ENCODE measurements around the gene MNT. TPM values are rescaled to one million over a fixed set of nuclear protein-coding genes. Genes with fewer than 3 reads are reported as not detected.

Gene MNT
- polyA plus RNA-seq, 2 of the 4 experiments (the other 2 are of a cell fraction), result 4.5 to 25.9 TPM

GRCh38 chr17:2392252-2393173 lies 8.3 kb downstream of the MNT start (continued):
- no peak for TF ChIP-seq CTCF (IDR thresholded peaks at IDR 0.05)
- TF ChIP-seq ZSCAN20 (CRISPR knock-in tag; IDR thresholded peaks at IDR 0.05), result no peak
- TF ChIP-seq, protein P1, sequence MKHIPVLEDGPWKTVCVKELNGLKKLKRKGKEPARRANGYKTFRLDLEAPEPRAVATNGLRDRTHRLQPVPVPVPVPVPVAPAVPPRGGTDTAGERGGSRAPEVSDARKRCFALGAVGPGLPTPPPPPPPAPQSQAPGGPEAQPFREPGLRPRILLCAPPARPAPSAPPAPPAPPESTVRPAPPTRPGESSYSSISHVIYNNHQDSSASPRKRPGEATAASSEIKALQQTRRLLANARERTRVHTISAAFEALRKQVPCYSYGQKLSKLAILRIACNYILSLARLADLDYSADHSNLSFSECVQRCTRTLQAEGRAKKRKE (CRISPR knock-in tag; IDR thresholded peaks at IDR 0.05; ENCODE audit: low read depth), result 0 out of 2 replicates have a peak, but pooled peaks have one; percentile 20
- TF ChIP-seq POLR2AphosphoS2 (conservative IDR thresholded peaks at IDR 0.05; ENCODE audit: low read length), result peak; percentile 77; the same call in 1 of the 2 replicates
- TF ChIP-seq ZC3H11A (IDR thresholded peaks at IDR 0.05), result no peak
- TF ChIP-seq RARB (CRISPR knock-in tag; IDR thresholded peaks at IDR 0.05), result no peak
- no peak for TF ChIP-seq FOSL2 (IDR thresholded peaks at IDR 0.05)
- no peak for TF ChIP-seq FOSL2 (CRISPR knock-in tag; IDR thresholded peaks at IDR 0.05)
- TF ChIP-seq EHMT2 (IDR thresholded peaks at IDR 0.05; ENCODE audit: low read depth), result no peak
- TF ChIP-seq CHD2 (IDR thresholded peaks at IDR 0.05; ENCODE audit: low read length, partially characterized antibody), result peak; percentile 52
- peak; percentile 60 for TF ChIP-seq GATA3 (IDR thresholded peaks at IDR 0.05; ENCODE audit: borderline replicate concordance)
- no peak for TF ChIP-seq PHF8 (IDR thresholded peaks at IDR 0.05; ENCODE audit: borderline replicate concordance, low read depth)
- no peak for TF ChIP-seq ESRRA (IDR thresholded peaks at IDR 0.05; ENCODE audit: borderline replicate concordance, low read length)
- no peak for TF ChIP-seq HEYL (CRISPR knock-in tag; IDR thresholded peaks at IDR 0.05)
- TF ChIP-seq PBX3 (IDR thresholded peaks at IDR 0.05), result no peak; the same call in 1 of the 2 replicates
- no peak for TF ChIP-seq RCOR1 (IDR thresholded peaks at IDR 0.05; ENCODE audit: low read depth, low read length)
- TF ChIP-seq, protein P2, sequence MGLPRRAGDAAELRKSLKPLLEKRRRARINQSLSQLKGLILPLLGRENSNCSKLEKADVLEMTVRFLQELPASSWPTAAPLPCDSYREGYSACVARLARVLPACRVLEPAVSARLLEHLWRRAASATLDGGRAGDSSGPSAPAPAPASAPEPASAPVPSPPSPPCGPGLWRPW (IDR thresholded peaks at IDR 0.05), result no peak
- TF ChIP-seq MYC (IDR thresholded peaks at IDR 0.05; ENCODE audit: borderline replicate concordance, low read length), result peak; percentile 87; the same call in 1 of the 2 replicates
- no peak for TF ChIP-seq KDM1A (IDR thresholded peaks at IDR 0.05; ENCODE audit: low read depth)
- peak; percentile 38 for TF ChIP-seq POLR2A (IDR thresholded peaks at IDR 0.05; ENCODE audit: low read length)
- TF ChIP-seq, protein P3, sequence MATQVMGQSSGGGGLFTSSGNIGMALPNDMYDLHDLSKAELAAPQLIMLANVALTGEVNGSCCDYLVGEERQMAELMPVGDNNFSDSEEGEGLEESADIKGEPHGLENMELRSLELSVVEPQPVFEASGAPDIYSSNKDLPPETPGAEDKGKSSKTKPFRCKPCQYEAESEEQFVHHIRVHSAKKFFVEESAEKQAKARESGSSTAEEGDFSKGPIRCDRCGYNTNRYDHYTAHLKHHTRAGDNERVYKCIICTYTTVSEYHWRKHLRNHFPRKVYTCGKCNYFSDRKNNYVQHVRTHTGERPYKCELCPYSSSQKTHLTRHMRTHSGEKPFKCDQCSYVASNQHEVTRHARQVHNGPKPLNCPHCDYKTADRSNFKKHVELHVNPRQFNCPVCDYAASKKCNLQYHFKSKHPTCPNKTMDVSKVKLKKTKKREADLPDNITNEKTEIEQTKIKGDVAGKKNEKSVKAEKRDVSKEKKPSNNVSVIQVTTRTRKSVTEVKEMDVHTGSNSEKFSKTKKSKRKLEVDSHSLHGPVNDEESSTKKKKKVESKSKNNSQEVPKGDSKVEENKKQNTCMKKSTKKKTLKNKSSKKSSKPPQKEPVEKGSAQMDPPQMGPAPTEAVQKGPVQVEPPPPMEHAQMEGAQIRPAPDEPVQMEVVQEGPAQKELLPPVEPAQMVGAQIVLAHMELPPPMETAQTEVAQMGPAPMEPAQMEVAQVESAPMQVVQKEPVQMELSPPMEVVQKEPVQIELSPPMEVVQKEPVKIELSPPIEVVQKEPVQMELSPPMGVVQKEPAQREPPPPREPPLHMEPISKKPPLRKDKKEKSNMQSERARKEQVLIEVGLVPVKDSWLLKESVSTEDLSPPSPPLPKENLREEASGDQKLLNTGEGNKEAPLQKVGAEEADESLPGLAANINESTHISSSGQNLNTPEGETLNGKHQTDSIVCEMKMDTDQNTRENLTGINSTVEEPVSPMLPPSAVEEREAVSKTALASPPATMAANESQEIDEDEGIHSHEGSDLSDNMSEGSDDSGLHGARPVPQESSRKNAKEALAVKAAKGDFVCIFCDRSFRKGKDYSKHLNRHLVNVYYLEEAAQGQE (IDR thresholded peaks at IDR 0.05), result no peak
- no peak for TF ChIP-seq MAFK (IDR thresholded peaks at IDR 0.05; ENCODE audit: partially characterized antibody)
- TF ChIP-seq JUN (IDR thresholded peaks at IDR 0.05), result peak; percentile 48 to 88; a peak in 3 of 5 replicates
- TF ChIP-seq, protein P4, sequence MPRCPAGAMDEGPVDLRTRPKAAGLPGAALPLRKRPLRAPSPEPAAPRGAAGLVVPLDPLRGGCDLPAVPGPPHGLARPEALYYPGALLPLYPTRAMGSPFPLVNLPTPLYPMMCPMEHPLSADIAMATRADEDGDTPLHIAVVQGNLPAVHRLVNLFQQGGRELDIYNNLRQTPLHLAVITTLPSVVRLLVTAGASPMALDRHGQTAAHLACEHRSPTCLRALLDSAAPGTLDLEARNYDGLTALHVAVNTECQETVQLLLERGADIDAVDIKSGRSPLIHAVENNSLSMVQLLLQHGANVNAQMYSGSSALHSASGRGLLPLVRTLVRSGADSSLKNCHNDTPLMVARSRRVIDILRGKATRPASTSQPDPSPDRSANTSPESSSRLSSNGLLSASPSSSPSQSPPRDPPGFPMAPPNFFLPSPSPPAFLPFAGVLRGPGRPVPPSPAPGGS (IDR thresholded peaks at IDR 0.05), result 0 out of 3 replicates have a peak, but pooled peaks have one; percentile 44
- TF ChIP-seq EHF (CRISPR knock-in tag; IDR thresholded peaks at IDR 0.05), result no peak
